ENCODE measurements around the gene CHCHD1. TPM values are rescaled to one million over a fixed set of nuclear protein-coding genes. Genes with fewer than 3 reads are reported as not detected.

CHCHD1 gene
- total RNA-seq, 2 experiments from 2014 or later, result 34.9 to 36.2 TPM

- ChIA-PET POLR2A (interaction anchor here (0.7 to 2.0 kb wide), 5 partner anchors 9 to 639 kb away, joined by 4 to 10 read pairs (median 7); no protein-coding TSS in a partner anchor), CTCF (interaction anchor here (0.9 to 1.7 kb wide), 4 partner anchors 10 to 93 kb away, joined by 3 to 4 read pairs (median 4); no protein-coding TSS in a partner anchor)
Measured at GRCh38 chr10:73785721-73786511, 4.1 kb downstream of the CHCHD1 start.

GRCh38 chr10:73786512-73786885, 4.7 kb downstream of the CHCHD1 start:
- ChIA-PET POLR2A (interaction anchor here (0.7 to 2.0 kb wide), 4 partner anchors 13 to 638 kb away, joined by 4 to 10 read pairs (median 7); no protein-coding TSS in a partner anchor), CTCF (interaction anchor here (1.3 kb wide), 2 partner anchors 9 to 56 kb away, joined by 3 to 4 read pairs; no protein-coding TSS in a partner anchor)

- POLR2A ChIA-PET, result interaction anchor here (0.6 to 2.0 kb wide), 5 partner anchors 14 to 709 kb away, joined by 3 to 10 read pairs (median 4); no protein-coding TSS in a partner anchor
- CTCF ChIA-PET, result interaction anchor here (1.3 kb wide), 1 partner anchor 57 kb away, joined by 4 read pairs; no protein-coding TSS in a partner anchor
Measured at GRCh38 chr10:73787031-73787800, 5.4 kb downstream of the CHCHD1 start.

GRCh38 chr10:73788864-73789658, 7.2 kb downstream of the CHCHD1 start:
- CTCF ChIA-PET, result interaction anchor here (1.2 to 1.3 kb wide), 2 partner anchors 10 to 17 kb away, joined by 3 read pairs; no protein-coding TSS in a partner anchor
- POLR2A ChIA-PET, result interaction anchor here (0.5 to 0.6 kb wide), 2 partner anchors 10 to 387 kb away, joined by 3 to 4 read pairs; no protein-coding TSS in a partner anchor

- ChIA-PET POLR2A (interaction anchor here (0.5 to 0.6 kb wide), 2 partner anchors 10 to 387 kb away, joined by 3 to 4 read pairs; no protein-coding TSS in a partner anchor), CTCF (interaction anchor here (1.2 kb wide), 1 partner anchor 11 kb away, joined by 3 read pairs; no protein-coding TSS in a partner anchor)
Measured at GRCh38 chr10:73789659-73790055, 7.8 kb downstream of the CHCHD1 start.

GRCh38 chr10:73790886-73791625, 9.2 kb downstream of the CHCHD1 start:
- CTCF ChIA-PET, result no interaction called here
- POLR2A ChIA-PET, result no interaction called here

GRCh38 chr10:73791871-73792400, 10.1 kb downstream of the CHCHD1 start:
- ChIA-PET CTCF (no interaction called here), POLR2A (interaction anchor here (0.6 to 0.7 kb wide), 2 partner anchors 11 to 12 kb away, joined by 3 to 8 read pairs; no protein-coding TSS in a partner anchor)

- ChIA-PET CTCF (no interaction called here), POLR2A (no interaction called here)
Measured at GRCh38 chr10:73793456-73793855, 11.6 kb downstream of the CHCHD1 start.

- ChIA-PET POLR2A (interaction anchor here (0.6 to 2.2 kb wide), 2 partner anchors 10 to 19 kb away, joined by 7 read pairs; partner anchors contain the start of gene ZSWIM8), CTCF (interaction anchor here (0.8 to 1.3 kb wide), 2 partner anchors 10 to 26 kb away, joined by 3 to 5 read pairs; partner anchors contain the start of gene ZSWIM8)
Measured at GRCh38 chr10:73795491-73795890, 13.6 kb downstream of the CHCHD1 start.

GRCh38 chr10:73796035-73796434, 14.2 kb downstream of the CHCHD1 start:
- ChIA-PET CTCF (interaction anchor here (0.8 to 1.3 kb wide), 2 partner anchors 10 to 27 kb away, joined by 3 to 5 read pairs; partner anchors contain the start of gene ZSWIM8), POLR2A (interaction anchor here (2.2 kb wide), 1 partner anchor 10 kb away, joined by 7 read pairs; the partner anchor contains the start of gene ZSWIM8)

- CTCF ChIA-PET, result no interaction called here
Measured at GRCh38 chr10:73796766-73797165, 14.9 kb downstream of the CHCHD1 start.

GRCh38 chr10:73797324-73798025, 15.6 kb downstream of the CHCHD1 start:
- POLR2A ChIA-PET, result interaction anchor here (1.0 kb wide), 1 partner anchor 13 kb away, joined by 3 read pairs; no protein-coding TSS in a partner anchor
- CTCF ChIA-PET, result no interaction called here

More at GRCh38 chr10:73796766-73797165, 14.9 kb downstream of the CHCHD1 start:
- POLR2A ChIA-PET, result no interaction called here

GRCh38 chr10:73798087-73798486, 16.2 kb downstream of the CHCHD1 start:
- CTCF ChIA-PET, result no interaction called here
- POLR2A ChIA-PET, result interaction anchor here (1.0 kb wide), 1 partner anchor 12 kb away, joined by 3 read pairs; no protein-coding TSS in a partner anchor

- CTCF ChIA-PET, result no interaction called here
- POLR2A ChIA-PET, result interaction anchor here (0.6 kb wide), 1 partner anchor 10 kb away, joined by 3 read pairs; no protein-coding TSS in a partner anchor
Measured at GRCh38 chr10:73798927-73799560, 17.2 kb downstream of the CHCHD1 start.

GRCh38 chr10:73799899-73800559, 18.2 kb downstream of the CHCHD1 start:
- POLR2A ChIA-PET, result interaction anchor here (0.6 kb wide), 1 partner anchor 11 kb away, joined by 3 read pairs; no protein-coding TSS in a partner anchor
- CTCF ChIA-PET, result interaction anchor here (0.8 kb wide), 1 partner anchor 9 kb away, joined by 3 read pairs; no protein-coding TSS in a partner anchor
